M059J (cell line): Measurements from ENCODE around the gene TUBB4B. TPM values are rescaled to one million over a fixed set of nuclear protein-coding genes. Genes with fewer than 3 reads are reported as not detected.

Experiments used
- DNase-seq: peaks from one replicate; pipeline ENCODE4 v3.0.0-alpha.2; 2012; ENCODE audit warnings: low read depth
- total RNA-seq: library from RNA; depleted of rRNA; stranded (reverse); fragments of >200 nt; shearing (Covaris generic); gene quantifications from 2 replicates; pipeline ENCODE4 v1.2.3, GENCODE V29; 2014

TUBB4B gene
- total RNA-seq, 1 experiment from 2014 or later: 381 TPM

DNA sequence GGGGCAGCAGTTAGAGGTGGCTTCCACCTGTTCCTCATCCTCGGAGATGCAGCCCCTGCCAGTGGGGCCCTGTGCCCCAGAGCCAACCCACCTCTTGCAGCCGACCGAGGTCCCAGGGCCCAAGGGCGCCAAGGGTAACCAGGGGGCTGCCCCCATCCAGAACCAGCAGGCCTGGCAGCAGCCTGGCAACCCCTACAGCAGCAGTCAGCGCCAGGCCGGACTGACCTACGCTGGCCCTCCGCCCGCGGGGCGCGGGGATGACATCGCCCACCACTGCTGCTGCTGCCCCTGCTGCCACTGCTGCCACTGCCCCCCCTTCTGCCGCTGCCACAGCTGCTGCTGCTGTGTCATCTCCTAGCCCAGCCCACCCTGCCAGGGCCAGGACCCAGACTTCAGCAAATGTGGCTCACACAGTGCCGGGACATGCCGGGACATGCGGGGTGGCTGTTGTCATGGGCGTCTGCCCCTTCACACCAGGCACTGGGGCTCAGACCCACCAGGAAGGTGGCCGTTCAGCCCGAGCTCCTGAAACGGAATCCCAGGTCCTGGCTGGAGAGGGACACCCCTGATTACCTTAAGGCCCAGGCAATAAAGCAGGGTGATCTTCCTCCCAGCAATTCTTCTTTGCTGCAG lies 15.3 kb upstream of the TUBB4B start:
- no peak for DNase-seq

GRCh38 chr9:137226338-137227053 lies 14.6 kb upstream of the TUBB4B start:
- peak; percentile 84 for DNase-seq

DNA sequence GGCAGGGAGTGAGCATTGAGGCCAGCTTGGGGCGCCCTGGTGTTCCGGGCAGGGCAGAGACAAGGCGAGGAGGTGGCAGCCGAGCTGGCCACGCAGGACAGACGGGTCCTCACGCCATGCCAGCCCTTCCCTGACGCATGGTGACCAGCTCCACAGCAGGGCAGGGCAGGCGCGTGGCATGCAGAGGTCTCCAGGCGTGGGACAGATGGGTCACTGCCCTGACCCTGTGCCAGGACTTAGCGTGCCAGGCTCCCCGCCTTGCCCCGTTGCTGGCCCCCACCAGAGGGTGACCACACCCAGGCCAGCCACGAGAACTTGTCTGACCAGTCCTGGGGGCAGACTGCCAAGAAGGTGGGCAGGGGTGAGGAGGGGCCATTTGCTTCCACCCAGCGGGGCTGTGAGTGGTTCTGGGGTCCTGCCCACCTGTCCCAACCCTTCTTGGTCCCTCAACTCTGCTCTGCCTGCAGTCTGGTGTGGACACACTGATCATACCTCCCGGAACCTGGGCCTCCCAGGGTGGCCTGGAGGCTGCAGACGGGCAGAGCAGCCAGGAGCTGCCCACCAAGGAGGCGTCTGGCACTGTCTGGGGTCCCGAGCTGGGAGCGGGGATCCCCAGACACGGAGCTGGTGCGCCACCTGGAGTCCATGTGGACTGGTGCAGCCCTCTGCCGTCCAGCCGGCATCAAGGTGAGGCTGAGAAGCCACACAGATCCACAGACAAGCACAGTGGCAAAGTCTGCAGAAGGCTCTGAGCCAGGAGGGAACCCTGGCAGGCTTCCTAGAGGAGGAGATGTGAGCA lies 13.8 kb upstream of the TUBB4B start, which contains the start of gene RNF224:
RNF224 (plus strand) TSS at position 449 of the 799 bp plus-strand sequence. CDS start 834 bp downstream, outside the sequence.
- DNase-seq: peak; percentile 80

DNA sequence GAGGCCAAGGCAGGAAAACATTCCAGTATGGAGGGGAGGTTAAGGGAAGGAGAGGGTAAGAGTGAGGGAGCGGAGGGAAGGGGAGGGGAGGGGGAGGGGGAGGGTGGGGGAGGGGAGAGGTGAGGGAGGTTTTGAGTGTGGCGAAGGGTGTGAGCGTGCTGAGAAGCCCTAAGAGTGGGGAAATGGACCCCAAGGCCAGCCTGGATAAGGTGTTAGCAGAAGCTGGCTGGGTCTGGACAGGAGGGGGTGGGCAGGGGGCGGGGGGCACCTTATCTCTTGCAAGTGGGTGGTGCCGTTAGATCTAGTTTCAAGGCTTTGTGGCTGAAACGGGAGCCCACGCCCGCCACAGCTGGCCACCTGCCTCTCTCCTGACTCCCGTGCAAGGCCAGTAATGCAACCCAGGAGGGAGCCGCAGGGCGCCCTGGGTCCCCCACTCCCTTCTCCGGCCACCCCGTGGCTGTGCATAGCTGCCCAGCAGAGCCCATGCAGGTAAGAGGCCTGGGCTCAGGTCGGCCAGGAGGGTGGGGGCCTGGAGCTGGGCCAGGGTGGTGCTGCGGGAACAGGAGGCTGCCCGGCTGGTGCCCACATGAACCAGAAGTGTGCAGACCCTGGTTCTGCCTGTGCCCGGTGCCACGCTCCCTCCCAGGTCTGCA lies 13.1 kb upstream of the TUBB4B start:
- no peak for DNase-seq

GRCh38 chr9:137228506-137228967 lies 12.6 kb upstream of the TUBB4B start:
- no peak for DNase-seq

- no peak for DNase-seq
Observed at GRCh38 chr9:137228968-137229896, 11.9 kb upstream of the TUBB4B start.

DNA sequence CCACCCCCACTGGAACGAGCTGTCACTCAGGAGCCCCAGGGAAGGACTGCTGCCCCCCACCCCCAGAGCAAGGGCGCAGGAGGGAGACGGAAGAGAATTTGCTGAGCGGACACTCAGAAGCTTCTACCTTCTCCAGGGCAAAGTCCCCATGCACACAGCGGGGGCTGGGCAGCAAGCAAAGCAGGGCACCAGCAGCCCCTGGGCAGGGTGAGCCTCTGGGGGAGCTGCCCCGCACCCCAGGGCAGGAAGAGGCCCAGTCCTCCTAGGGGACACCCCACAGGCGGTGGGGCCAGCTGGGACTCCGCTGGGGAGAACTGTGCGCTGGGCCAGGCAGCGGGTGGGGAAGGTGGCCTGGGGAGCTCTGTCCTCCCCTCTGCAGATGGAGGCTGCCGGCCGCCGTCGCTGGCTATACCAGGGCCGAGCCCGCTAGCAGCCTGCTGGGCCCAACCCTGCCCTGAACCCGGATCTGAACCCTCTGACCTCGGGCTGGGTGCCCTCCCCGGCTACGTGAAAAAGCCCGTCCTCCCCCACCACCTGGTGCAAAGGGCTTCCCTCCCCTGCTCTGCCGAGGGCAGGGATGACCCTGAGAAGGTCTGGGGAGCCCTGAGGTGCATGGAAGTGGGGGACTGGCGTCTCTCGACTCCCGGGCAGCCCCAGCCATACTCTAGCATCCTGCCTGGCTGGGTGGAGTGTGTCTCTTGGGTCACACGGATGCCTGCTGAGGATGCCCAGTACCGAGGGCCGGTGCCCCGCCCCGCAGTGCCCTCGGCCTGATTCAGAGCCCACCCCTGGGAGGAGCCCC lies 11.0 kb upstream of the TUBB4B start:
- no peak for DNase-seq

DNA sequence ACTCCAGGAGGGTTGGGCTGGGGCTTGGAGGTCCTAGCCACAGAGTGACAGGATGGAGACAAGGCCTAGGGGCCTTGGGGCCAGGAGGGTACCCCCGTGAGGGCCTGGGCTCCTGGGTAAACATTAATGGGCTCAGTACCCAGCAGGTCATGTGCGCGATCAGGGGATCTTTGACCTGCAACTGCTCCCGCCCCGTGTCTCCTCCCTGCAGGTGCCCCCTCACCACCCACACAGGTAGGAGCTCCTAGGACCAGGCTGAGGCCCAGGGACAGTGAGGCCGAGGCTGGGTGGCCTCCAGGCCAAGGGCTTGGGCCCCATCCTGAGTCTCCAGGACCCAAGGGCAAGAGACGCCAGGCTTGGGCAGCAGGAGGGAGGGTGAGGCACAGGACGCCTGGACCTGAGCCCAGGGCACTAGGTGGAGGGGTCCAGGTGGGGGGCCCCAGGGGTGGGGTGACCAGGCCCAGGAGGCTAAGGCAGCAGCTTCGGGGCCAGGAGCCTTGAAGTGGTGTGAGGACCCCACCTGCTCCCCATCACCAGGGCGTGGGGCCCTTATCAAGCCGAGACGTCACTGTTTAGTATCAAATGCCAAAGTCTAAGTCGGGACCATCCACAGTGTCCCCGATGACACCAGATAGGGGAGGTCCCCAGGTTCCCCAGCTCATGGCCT lies 10.2 kb upstream of the TUBB4B start, which contains the start of gene SLC34A3:
SLC34A3 (plus strand) TSS at position 197 of the 667 bp plus-strand sequence. CDS start 802 bp downstream, outside the sequence.
- no peak for DNase-seq

- DNase-seq: no peak
Observed at GRCh38 chr9:137231372-137232039, 9.6 kb upstream of the TUBB4B start.

- DNase-seq: no peak
Observed at GRCh38 chr9:137232101-137232500, 9.0 kb upstream of the TUBB4B start.

DNA sequence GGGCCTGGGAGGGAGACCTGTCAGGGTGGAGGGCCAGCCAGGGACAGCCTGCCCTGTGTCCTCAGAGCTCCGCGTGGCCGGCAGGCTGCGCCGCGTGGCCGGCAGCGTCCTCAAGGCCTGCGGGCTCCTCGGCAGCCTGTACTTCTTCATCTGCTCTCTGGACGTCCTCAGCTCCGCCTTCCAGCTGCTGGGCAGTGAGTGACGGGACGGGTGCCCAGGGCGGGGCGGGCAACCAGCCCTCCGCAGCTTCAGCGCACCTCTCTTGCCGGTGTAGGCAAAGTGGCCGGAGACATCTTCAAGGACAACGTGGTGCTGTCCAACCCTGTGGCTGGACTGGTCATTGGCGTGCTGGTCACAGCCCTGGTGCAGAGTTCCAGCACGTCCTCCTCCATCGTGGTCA lies 8.6 kb upstream of the TUBB4B start:
- no peak for DNase-seq

GRCh38 chr9:137233143-137233980 lies 7.7 kb upstream of the TUBB4B start:
- DNase-seq: no peak

DNA sequence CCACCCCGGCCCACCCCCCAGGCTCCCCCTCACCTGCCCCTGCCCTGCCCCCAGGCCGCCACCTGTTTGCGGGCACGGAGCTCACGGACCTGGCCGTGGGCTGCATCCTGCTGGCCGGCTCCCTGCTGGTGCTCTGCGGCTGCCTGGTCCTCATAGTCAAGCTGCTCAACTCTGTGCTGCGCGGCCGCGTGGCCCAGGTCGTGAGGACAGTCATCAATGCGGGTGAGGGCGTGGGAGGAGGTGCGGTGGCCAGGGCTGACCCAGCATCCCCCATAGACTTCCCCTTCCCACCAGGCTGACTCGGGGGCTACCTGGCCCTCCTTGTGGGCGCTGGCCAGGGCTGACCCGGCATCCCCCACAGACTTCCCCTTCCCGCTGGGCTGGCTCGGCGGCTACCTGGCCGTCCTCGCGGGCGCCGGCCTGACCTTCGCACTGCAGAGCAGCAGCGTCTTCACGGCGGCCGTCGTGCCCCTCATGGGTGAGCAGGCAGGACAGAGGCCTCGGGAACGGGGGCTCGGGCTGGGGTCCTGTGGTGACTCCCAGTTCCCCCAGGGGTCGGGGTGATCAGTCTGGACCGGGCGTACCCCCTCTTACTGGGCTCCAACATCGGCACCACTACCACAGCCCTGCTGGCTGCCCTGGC lies 6.9 kb upstream of the TUBB4B start:
- DNase-seq: no peak

DNA sequence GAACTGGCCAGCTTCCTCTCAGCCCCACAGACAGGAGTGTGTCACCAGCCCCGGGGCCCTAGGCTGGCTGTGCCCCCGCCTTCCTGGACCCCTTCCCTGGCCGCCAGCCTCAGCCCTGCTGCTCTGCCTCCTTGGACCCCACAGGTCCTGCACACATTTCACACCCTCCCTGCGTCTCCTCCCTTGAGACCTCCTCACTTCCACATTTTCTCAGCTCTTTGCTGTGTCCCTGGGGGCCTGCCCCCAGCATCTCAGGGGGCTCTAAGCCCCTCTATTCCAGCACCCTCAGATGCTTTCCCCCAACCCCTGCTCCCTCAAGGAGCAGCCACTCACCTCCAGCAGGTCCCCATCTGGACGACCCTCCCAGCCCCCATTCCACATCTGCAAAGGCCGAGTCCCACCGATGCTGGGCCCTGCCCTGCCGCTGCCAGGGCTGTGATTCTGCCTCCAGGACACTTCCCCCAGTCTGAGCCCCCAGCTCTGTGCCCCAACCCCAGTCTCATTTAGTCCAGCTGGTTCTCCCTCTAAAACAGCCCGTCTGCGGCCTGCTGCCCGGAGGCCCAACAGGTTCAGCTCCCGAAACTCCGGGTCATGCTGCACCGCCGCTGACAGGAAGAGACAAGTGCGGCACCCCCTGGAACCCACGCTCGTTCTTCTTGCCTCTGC lies 6.2 kb upstream of the TUBB4B start:
- no peak for DNase-seq

DNA sequence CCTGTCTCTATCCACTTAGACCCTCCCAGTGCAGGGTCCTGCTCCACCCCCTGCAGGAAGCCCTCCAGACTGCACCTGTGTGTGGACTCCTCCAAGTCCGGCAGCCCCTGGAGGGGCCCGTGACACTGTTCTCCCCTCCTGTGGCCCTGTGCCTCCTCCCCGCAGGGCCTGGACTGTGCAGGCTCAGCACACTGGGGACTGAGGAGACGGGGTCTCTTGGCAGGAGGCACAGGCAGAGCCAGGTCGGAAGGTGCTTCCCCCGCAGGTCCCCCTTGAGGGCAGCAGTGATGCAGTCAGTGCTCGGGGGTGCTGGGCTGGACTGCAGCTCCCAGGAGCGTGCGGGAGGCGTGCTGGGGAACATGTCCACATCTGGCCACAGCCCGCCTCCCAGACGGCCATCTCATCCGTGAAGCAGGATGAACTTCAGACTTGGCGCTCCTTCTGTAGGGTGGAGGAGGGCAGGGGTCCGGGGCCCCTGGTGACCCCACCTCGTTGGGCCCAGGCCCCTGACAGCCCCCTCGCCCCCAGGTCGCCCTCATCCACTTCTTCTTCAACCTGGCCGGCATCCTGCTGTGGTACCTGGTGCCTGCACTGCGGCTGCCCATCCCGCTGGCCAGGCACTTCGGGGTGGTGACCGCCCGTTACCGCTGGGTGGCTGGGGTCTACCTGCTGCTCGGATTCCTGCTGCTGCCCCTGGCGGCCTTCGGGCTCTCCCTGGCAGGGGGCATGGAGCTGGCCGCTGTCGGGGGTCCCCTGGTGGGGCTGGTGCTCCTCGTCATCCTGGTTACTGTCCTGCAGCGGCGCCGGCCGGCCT lies 5.5 kb upstream of the TUBB4B start:
- DNase-seq: no peak
